Effector memory CD4-positive, alpha-beta T cell (primary cell): Measurements from ENCODE around the gene MARS1.
"Not testable (repeated sequence)": the region's sequence is repeated elsewhere in the genome, so short reads cannot be mapped to it uniquely, and the experiment has no call there.

Experiments
- DNase-seq, 3 donors: peaks; one replicate each; pipeline ENCODE4 v3.0.0-alpha.2; 2020
- H3K27ac ChIP-seq: 2 replicates; pipeline ENCODE4 v1.7.0; 2013; ENCODE audit warnings: mild to moderate bottlenecking, low read length, moderate library complexity; ENCODE audit not compliant: insufficient read depth, poor library complexity, severe bottlenecking
- H3K27me3 ChIP-seq: replicated peaks from 2 replicates; pipeline ENCODE4 v1.7.0; 2013; ENCODE audit warnings: mild to moderate bottlenecking, low read length; ENCODE audit not compliant: insufficient read depth, control insufficient read depth, poor library complexity, severe bottlenecking
- H3K36me3 ChIP-seq: 2 replicates; pipeline ENCODE4 v1.7.0; 2013; ENCODE audit warnings: mild to moderate bottlenecking, low read length, moderate library complexity; ENCODE audit not compliant: control insufficient read depth, insufficient read depth
- H3K4me1 ChIP-seq: 2 replicates; pipeline ENCODE4 v1.7.0; 2013; ENCODE audit warnings: low read length, mild to moderate bottlenecking; ENCODE audit not compliant: control insufficient read depth, insufficient read depth, poor library complexity, severe bottlenecking
- H3K4me3 ChIP-seq: 2 replicates; pipeline ENCODE4 v1.7.0; 2013; ENCODE audit warnings: low read length, low read depth, mild to moderate bottlenecking; ENCODE audit not compliant: insufficient read depth, poor library complexity, severe bottlenecking
- H3K9me3 ChIP-seq: 2 replicates; pipeline ENCODE4 v1.7.0; 2013; ENCODE audit warnings: mild to moderate bottlenecking, low read length, moderate library complexity; ENCODE audit not compliant: control insufficient read depth

The MARS1 gene

DNA sequence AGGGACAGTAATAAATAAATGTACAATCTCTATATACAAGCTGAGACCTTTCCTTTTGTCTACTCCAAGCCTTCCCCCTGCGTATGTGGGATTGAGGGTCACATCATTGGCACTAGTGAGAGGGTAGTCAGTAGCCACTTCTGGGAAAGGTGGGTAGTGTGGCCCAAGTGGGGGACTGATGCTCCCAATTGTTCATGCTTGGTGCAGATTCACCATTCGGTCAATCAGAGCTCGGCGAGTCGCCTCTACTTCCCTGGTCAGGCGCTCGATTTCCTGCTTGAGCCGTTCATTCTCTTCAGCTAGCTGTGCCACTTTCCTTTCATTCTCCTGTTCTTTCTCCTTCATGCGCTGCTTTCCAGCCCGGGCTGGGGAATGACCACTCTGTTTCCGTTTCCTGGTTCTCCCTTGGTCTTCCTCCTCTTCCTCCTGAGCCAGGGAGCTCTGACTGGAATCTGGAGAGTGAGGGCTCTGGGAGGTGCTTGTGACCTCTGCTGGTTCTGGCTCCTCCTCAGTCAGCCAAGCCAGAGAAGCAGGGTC, 28.8 kb downstream of the MARS1 start:
- no peak overlapping the region for H3K4me3 ChIP-seq
- no peaks in the 10 kb centered on the region for H3K27me3 ChIP-seq
- peaks cover 18% of the 10 kb centered on the region for H3K4me1 ChIP-seq
- H3K36me3 ChIP-seq, result peaks cover 54% of the 10 kb centered on the region
- no peaks in the 10 kb centered on the region for H3K9me3 ChIP-seq
- no peak overlapping the region for H3K27ac ChIP-seq
- DNase-seq, result no peak

DNA sequence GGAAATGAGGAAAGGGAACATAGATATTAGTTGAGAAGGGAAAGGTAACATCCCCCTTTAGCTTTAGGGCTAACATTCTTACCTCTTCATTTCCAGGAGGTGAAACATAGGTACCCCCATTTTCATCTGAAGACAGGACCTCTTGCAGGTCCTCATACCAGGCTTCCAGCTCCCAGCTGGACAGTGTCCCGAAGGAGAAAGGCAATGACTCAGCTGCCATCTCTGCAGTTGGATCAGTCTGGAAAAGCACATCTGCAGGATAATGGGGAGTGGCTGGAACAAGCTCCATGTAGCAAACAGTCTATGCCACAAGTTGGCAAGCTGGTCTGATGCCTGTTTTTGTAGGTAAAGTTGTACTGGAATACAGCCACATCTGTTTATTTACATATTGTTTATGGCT, 29.3 kb downstream of the MARS1 start:
- Histone ChIP-seq H3K4me3 (no peak overlapping the region), H3K27me3 (no peaks in the 10 kb centered on the region), H3K27ac (no peak overlapping the region), H3K36me3 (peaks cover 49% of the 10 kb centered on the region), H3K4me1 (peaks cover 24% of the 10 kb centered on the region), H3K9me3 (no peaks in the 10 kb centered on the region)
- no peak for DNase-seq

- Histone ChIP-seq H3K4me1 (peaks cover 26% of the 10 kb centered on the region), H3K36me3 (peaks cover 44% of the 10 kb centered on the region)
- DNase-seq, H3K27ac ChIP-seq, H3K9me3 ChIP-seq, H3K4me3 ChIP-seq, H3K27me3 ChIP-seq: not testable (repeated sequence)
Observed at GRCh38 chr12:57517718-57518117, 29.9 kb downstream of the MARS1 start.

- no peak for DNase-seq
- Histone ChIP-seq H3K27ac (peak overlapping the region; percentile 95), H3K4me1 (peaks cover 27% of the 10 kb centered on the region), H3K36me3 (peaks cover 38% of the 10 kb centered on the region), H3K4me3 (no peak overlapping the region), H3K27me3 (no peaks in the 10 kb centered on the region), H3K9me3 (no peaks in the 10 kb centered on the region)
Observed at GRCh38 chr12:57518176-57518919, 30.5 kb downstream of the MARS1 start.

DNA sequence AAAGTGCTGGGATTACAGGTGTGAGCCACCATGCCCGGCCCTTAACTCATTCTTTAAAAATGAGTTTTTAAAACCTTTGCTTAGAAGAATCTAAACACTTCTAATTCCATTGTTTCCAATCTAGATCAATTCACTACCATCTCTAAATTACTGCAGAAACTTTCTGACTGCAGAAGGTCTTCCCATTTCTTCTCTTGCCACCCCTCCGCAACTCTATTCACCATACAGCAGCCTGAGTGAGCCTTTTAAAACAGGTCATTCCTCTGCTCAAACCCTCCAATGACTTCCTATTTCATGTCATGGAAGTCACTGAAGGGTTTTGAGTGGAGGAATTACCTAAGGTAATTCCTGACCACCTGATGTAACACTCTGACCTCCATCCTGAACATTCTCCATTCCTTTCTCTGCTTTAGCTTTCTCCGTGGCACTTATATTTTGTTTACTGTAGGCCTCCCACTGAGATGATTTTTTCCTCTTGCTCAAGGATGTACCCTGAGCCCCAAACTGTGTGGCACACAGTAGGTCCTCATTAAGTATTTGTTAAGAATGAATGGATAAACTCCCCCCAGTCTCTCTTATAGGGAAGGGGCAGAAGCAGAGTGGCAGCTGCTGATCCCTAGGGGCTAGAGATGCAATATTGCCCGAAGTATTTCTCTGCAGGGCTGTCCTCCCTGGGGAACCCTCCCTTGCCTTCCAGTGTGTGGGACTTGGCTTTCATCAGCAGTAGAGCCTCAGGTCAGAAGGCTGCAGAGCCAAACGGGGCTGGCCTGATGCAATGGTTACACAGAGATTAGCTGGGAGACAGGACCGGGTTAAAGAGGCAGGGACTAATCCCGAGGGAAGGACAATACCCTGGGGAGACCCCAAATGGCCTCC, 31.3 kb downstream of the MARS1 start:
- Histone ChIP-seq H3K27me3 (no peaks in the 10 kb centered on the region), H3K27ac (peak overlapping the region; percentile 95), H3K4me1 (peaks cover 35% of the 10 kb centered on the region), H3K4me3 (peak overlapping the region; percentile 71), H3K9me3 (no peaks in the 10 kb centered on the region), H3K36me3 (peaks cover 34% of the 10 kb centered on the region)
- no peak for DNase-seq

DNA sequence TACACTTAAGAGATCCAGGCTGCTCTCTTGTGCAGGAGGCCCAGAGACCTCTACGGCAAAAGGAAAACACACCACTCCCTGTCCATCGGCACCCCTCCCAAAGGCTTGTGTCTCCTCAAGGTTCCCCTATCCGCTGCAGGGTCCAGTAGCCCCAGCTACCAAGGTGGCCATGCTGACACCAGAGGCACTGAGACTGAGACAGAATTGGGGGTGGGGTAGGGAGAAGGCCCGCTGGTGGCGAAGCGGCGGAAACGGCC, 31.9 kb downstream of the MARS1 start:
- peak in 1 of 3 donors; percentile 15 for DNase-seq
- H3K9me3 ChIP-seq, result no peaks in the 10 kb centered on the region
- peaks cover 28% of the 10 kb centered on the region for H3K36me3 ChIP-seq
- no peaks in the 10 kb centered on the region for H3K27me3 ChIP-seq
- H3K4me3 ChIP-seq, result peak overlapping the region; percentile 71
- H3K27ac ChIP-seq, result peak overlapping the region; percentile 95
- H3K4me1 ChIP-seq, result peaks cover 39% of the 10 kb centered on the region

DNA sequence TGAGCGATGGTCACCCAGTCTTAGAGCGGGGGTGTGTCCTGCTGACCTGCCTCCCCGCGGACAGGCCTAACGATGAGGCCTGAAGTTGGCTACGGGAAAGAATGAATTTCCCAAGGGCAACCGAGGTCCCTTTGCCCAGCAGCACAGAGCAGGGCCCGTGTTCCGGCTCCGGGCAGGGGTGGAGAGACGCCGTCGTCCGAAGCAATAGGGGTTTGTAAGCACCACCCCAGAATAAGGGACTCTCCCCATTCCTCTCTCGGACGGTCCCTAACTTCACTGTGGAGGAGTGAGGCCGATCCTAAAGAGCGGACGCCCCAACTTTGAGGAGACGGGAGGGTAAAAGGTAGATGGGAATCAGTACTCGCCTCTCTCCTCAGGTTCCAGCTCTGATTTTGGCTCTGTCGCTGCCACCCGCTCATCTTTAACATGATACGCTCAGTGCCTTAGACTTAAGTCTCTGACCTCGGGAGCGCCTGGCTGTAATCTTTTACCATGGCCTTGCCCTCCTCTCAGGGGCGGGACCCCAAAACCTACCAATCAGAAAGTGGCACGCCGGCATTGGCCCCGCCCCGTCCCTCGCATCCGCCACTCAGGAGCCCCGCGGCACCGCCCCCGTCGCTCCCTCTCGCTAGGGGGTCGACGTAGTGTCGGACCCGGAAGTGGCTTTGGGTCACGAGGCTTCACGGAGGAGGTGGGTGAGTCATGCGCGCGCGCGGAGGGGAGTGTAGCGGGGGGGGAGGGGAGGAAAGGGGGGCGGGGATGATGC, 32.4 kb downstream of the MARS1 start, which contains the start of gene DDIT3:
DDIT3 (minus strand) TSS at position 462 of the 766 bp plus-strand sequence. CDS start 3,108 bp downstream, outside the sequence.
- peak within 1 kb of the TSS; percentile 95 for H3K27ac ChIP-seq
- peak within 1 kb of the TSS; percentile 71 for H3K4me3 ChIP-seq
- H3K4me1 ChIP-seq, result peaks cover 39% of the 10 kb centered on the region
- H3K36me3 ChIP-seq, result peaks cover 27% of the 10 kb centered on the region
- DNase-seq, result peak; percentile 99 to 100 (median 100)
- no peaks in the 10 kb centered on the region for H3K27me3 ChIP-seq
- H3K9me3 ChIP-seq, result no peaks in the 10 kb centered on the region

- Histone ChIP-seq H3K27ac (peak overlapping the region; percentile 89), H3K36me3 (peaks cover 25% of the 10 kb centered on the region), H3K4me3 (peak overlapping the region; percentile 41), H3K9me3 (no peaks in the 10 kb centered on the region), H3K4me1 (peaks cover 39% of the 10 kb centered on the region), H3K27me3 (no peaks in the 10 kb centered on the region)
- DNase-seq, result no peak
Observed at GRCh38 chr12:57521525-57522010, 33.7 kb downstream of the MARS1 start.

- DNase-seq, result peak; percentile 83 to 92 (median 88)
- Histone ChIP-seq H3K27ac (peak within 1 kb of the TSS; percentile 89), H3K4me1 (peaks cover 39% of the 10 kb centered on the region), H3K4me3 (peak within 1 kb of the TSS; percentile 44), H3K36me3 (peaks cover 25% of the 10 kb centered on the region), H3K27me3 (no peaks in the 10 kb centered on the region), H3K9me3 (no peaks in the 10 kb centered on the region)
Observed at GRCh38 chr12:57522011-57522886, 34.4 kb downstream of the MARS1 start, which contains the start of gene MBD6. TSS of gene MBD6 (plus strand) at chr12:57522824. CDS start at chr12:57524304, 1,480 bp downstream.
